HEK293 (cell line): ENCODE measurements around the gene B4GALT3.

ENCODE experiments used
- CTCF ChIP-seq: fragments of 450-650 bp; formaldehyde crosslinking; IDR thresholded peaks from 2 replicates; pipeline ENCODE4 v1.5.1; 2016; ENCODE audit warnings: missing biosample characterization, missing genetic modification characterization
- GLIS1 ChIP-seq: fragments of 450-650 bp; formaldehyde crosslinking; IDR thresholded peaks from 2 replicates; pipeline ENCODE4 v1.5.1; 2016; ENCODE audit warnings: missing biosample characterization, missing genetic modification characterization
- INSM2 ChIP-seq: fragments of 450-650 bp; formaldehyde crosslinking; IDR thresholded peaks from 2 replicates; pipeline ENCODE4 v1.5.1; 2016; ENCODE audit warnings: missing biosample characterization, missing genetic modification characterization
- PRDM10 ChIP-seq: fragments of 450-650 bp; formaldehyde crosslinking; IDR thresholded peaks from 2 replicates; pipeline ENCODE4 v1.5.1; 2016; ENCODE audit warnings: missing biosample characterization, missing genetic modification characterization
- ZBTB17 ChIP-seq: fragments of 450-650 bp; formaldehyde crosslinking; IDR thresholded peaks from 2 replicates; pipeline ENCODE4 v1.5.1; 2016; ENCODE audit warnings: missing biosample characterization, missing genetic modification characterization
- ZBTB48 ChIP-seq: fragments of 450-650 bp; formaldehyde crosslinking; IDR thresholded peaks from 2 replicates; pipeline ENCODE4 v1.5.1; 2016; ENCODE audit warnings: missing biosample characterization, missing genetic modification characterization
- ZFP37 ChIP-seq: fragments of 450-650 bp; formaldehyde crosslinking; IDR thresholded peaks from 2 replicates; pipeline ENCODE4 v1.5.1; 2016; ENCODE audit warnings: missing biosample characterization, missing genetic modification characterization
- ZNF140 ChIP-seq: fragments of 450-650 bp; formaldehyde crosslinking; IDR thresholded peaks from 2 replicates; pipeline ENCODE4 v1.5.1; 2016; ENCODE audit warnings: missing biosample characterization, missing genetic modification characterization
- ZNF148 ChIP-seq: fragments of 450-650 bp; formaldehyde crosslinking; IDR thresholded peaks from 2 replicates; pipeline ENCODE4 v1.5.0; 2017; ENCODE audit warnings: missing biosample characterization, missing genetic modification characterization, borderline replicate concordance
- ZNF175 ChIP-seq: fragments of 450-650 bp; formaldehyde crosslinking; IDR thresholded peaks from 2 replicates; pipeline ENCODE4 v1.5.1; 2016; ENCODE audit warnings: missing biosample characterization, missing genetic modification characterization
- ZNF221 ChIP-seq: fragments of 450-650 bp; formaldehyde crosslinking; IDR thresholded peaks from 2 replicates; pipeline ENCODE4 v1.5.1; 2017; ENCODE audit warnings: missing biosample characterization, missing genetic modification characterization, borderline replicate concordance
- ZNF223 ChIP-seq: fragments of 450-650 bp; formaldehyde crosslinking; IDR thresholded peaks from 2 replicates; pipeline ENCODE4 v1.5.1; 2016; ENCODE audit warnings: missing biosample characterization, missing genetic modification characterization
- ZNF23 ChIP-seq: fragments of 450-650 bp; formaldehyde crosslinking; IDR thresholded peaks from 2 replicates; pipeline ENCODE4 v1.5.1; 2016; ENCODE audit warnings: missing biosample characterization, missing genetic modification characterization, borderline replicate concordance
- ZNF274 ChIP-seq, 2 experiments: fragments of 200-500 bp in 1 of 2; fragments of 450-650 bp in 1 of 2; sonication (Bioruptor generic) in 1 of 2; formaldehyde crosslinking in 1 of 2; IDR thresholded peaks; 2 replicates each; pipeline versions ENCODE4 v1.5.1 to v1.6.1; 2014 to 2016; ENCODE audit warnings: borderline replicate concordance in 1 of 2, inconsistent platforms in 1 of 2, low read length in 1 of 2, missing biosample characterization in 1 of 2, missing genetic modification characterization in 1 of 2
- ZNF311 ChIP-seq: fragments of 450-650 bp; formaldehyde crosslinking; IDR thresholded peaks from 2 replicates; pipeline ENCODE4 v1.5.1; 2017; ENCODE audit warnings: missing biosample characterization, missing genetic modification characterization, borderline replicate concordance
- ZNF335 ChIP-seq: fragments of 450-650 bp; formaldehyde crosslinking; conservative IDR thresholded peaks from 2 replicates; pipeline ENCODE4 v1.5.1; 2016; ENCODE audit warnings: missing biosample characterization, missing genetic modification characterization
- ZNF341 ChIP-seq: fragments of 450-650 bp; formaldehyde crosslinking; IDR thresholded peaks from 2 replicates; pipeline ENCODE4; 2016; ENCODE audit warnings: low read depth, missing biosample characterization, missing genetic modification characterization
- ZNF394 ChIP-seq: fragments of 450-650 bp; formaldehyde crosslinking; IDR thresholded peaks from 2 replicates; pipeline ENCODE4 v1.5.1; 2016; ENCODE audit warnings: missing biosample characterization, missing genetic modification characterization, mild to moderate bottlenecking, moderate library complexity, borderline replicate concordance
- ZNF416 ChIP-seq: fragments of 450-650 bp; formaldehyde crosslinking; IDR thresholded peaks from 2 replicates; pipeline ENCODE4 v1.5.1; 2016; ENCODE audit warnings: missing biosample characterization, missing genetic modification characterization
- ZNF423 ChIP-seq: fragments of 450-650 bp; formaldehyde crosslinking; IDR thresholded peaks from 2 replicates; pipeline ENCODE4 v1.5.1; 2016; ENCODE audit warnings: missing biosample characterization, missing genetic modification characterization
- ZNF48 ChIP-seq: fragments of 450-650 bp; formaldehyde crosslinking; IDR thresholded peaks from 2 replicates; pipeline ENCODE4 v1.5.1; 2016; ENCODE audit warnings: missing biosample characterization, missing genetic modification characterization
- ZNF600 ChIP-seq: fragments of 450-650 bp; formaldehyde crosslinking; IDR thresholded peaks from 2 replicates; pipeline ENCODE4 v1.5.1; 2016; ENCODE audit warnings: missing biosample characterization, missing genetic modification characterization
- ZNF623 ChIP-seq: fragments of 450-650 bp; formaldehyde crosslinking; IDR thresholded peaks from 2 replicates; pipeline ENCODE4 v1.5.1; 2016; ENCODE audit warnings: missing biosample characterization, missing genetic modification characterization
- ZNF792 ChIP-seq: fragments of 450-650 bp; formaldehyde crosslinking; IDR thresholded peaks from 2 replicates; pipeline ENCODE4 v1.5.1; 2016; ENCODE audit warnings: missing biosample characterization, missing genetic modification characterization
- TF ChIP-seq, protein P1 (sequence below): fragments of 450-650 bp; formaldehyde crosslinking; IDR thresholded peaks from 2 replicates; pipeline ENCODE4 v1.5.1; 2016; ENCODE audit warnings: missing biosample characterization, missing genetic modification characterization

The B4GALT3 gene

GRCh38 chr1:161159087-161159912 lies 18.0 kb downstream of the B4GALT3 start, which contains the start of gene USP21 (continued):
- TF ChIP-seq INSM2 (tag by site-specific recombination) (no peak), CTCF (tag by site-specific recombination) (peak; percentile 48; the same call in 1 of the 2 replicates), ZFP37 (peak; percentile 19; the same call in 1 of the 2 replicates), ZNF23 (no peak), ZNF416 (tag by site-specific recombination) (no peak), ZNF148 (no peak), ZNF792 (tag by site-specific recombination) (0 out of 2 replicates have a peak, but pooled peaks have one; percentile 24), ZNF311 (tag by site-specific recombination) (no peak), ZNF335 (tag by site-specific recombination) (peak; percentile 93), ZNF274 (IDR thresholded peaks at IDR 0.05; ENCODE audit: low read length) (no peak), ZNF274 (tag by site-specific recombination; IDR thresholded peaks at IDR 0.05; ENCODE audit: borderline replicate concordance) (no peak), ZNF223 (no peak), PRDM10 (tag by site-specific recombination) (no peak), ZNF48 (tag by site-specific recombination) (no peak), ZNF600 (tag by site-specific recombination) (peak; percentile 77), ZNF221 (no peak), ZNF140 (tag by site-specific recombination) (no peak), GLIS1 (peak; percentile 43; the same call in 1 of the 2 replicates), ZNF394 (tag by site-specific recombination) (peak; percentile 37; the same call in 1 of the 2 replicates), ZNF341 (tag by site-specific recombination) (no peak), ZBTB48 (peak; percentile 35; the same call in 1 of the 2 replicates), ZNF423 (no peak), ZNF623 (no peak; the same call in 1 of the 2 replicates), ZBTB17 (tag by site-specific recombination) (peak; percentile 98), ZNF175 (tag by site-specific recombination) (no peak)
- TF ChIP-seq, protein P1, sequence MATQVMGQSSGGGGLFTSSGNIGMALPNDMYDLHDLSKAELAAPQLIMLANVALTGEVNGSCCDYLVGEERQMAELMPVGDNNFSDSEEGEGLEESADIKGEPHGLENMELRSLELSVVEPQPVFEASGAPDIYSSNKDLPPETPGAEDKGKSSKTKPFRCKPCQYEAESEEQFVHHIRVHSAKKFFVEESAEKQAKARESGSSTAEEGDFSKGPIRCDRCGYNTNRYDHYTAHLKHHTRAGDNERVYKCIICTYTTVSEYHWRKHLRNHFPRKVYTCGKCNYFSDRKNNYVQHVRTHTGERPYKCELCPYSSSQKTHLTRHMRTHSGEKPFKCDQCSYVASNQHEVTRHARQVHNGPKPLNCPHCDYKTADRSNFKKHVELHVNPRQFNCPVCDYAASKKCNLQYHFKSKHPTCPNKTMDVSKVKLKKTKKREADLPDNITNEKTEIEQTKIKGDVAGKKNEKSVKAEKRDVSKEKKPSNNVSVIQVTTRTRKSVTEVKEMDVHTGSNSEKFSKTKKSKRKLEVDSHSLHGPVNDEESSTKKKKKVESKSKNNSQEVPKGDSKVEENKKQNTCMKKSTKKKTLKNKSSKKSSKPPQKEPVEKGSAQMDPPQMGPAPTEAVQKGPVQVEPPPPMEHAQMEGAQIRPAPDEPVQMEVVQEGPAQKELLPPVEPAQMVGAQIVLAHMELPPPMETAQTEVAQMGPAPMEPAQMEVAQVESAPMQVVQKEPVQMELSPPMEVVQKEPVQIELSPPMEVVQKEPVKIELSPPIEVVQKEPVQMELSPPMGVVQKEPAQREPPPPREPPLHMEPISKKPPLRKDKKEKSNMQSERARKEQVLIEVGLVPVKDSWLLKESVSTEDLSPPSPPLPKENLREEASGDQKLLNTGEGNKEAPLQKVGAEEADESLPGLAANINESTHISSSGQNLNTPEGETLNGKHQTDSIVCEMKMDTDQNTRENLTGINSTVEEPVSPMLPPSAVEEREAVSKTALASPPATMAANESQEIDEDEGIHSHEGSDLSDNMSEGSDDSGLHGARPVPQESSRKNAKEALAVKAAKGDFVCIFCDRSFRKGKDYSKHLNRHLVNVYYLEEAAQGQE (tag by site-specific recombination): 0 out of 2 replicates have a peak, but pooled peaks have one; percentile 44
